HG02852 (cell line): ENCODE data around the gene CMSS1.

Source experiments
- ATAC-seq: cut with Tn5 transposase; IDR thresholded peaks from one replicate; pipeline ENCODE4 v1.9.1; 2021; ENCODE audit warnings: mild to moderate bottlenecking, moderate library complexity; ENCODE audit not compliant: unreplicated experiment

Gene CMSS1

GRCh38 chr3:99872923-99873254 is 55.2 kb downstream of the CMSS1 start:
- ATAC-seq = peak; percentile 66

GRCh38 chr3:99873269-99874102 is 55.8 kb downstream of the CMSS1 start:
- ATAC-seq = no peak

- ATAC-seq = no peak
Observed at GRCh38 chr3:99874237-99875002, 56.8 kb downstream of the CMSS1 start.

GRCh38 chr3:99875581-99875928 is 57.9 kb downstream of the CMSS1 start:
- no peak for ATAC-seq

GRCh38 chr3:99875929-99876841 is 58.5 kb downstream of the CMSS1 start:
- ATAC-seq = peak; percentile 79

- ATAC-seq = no peak
Observed at GRCh38 chr3:99877031-99877579, 59.4 kb downstream of the CMSS1 start.

GRCh38 chr3:99878005-99878404 is 60.3 kb downstream of the CMSS1 start:
- ATAC-seq = no peak

GRCh38 chr3:99879275-99879674 is 61.6 kb downstream of the CMSS1 start:
- ATAC-seq = no peak

GRCh38 chr3:99881121-99881524 is 63.5 kb downstream of the CMSS1 start:
- no peak for ATAC-seq

- ATAC-seq = no peak
Observed at GRCh38 chr3:99882436-99883137, 64.9 kb downstream of the CMSS1 start.

- ATAC-seq = no peak
Observed at GRCh38 chr3:99883138-99883461, 65.4 kb downstream of the CMSS1 start.

- ATAC-seq = no peak
Observed at GRCh38 chr3:99883693-99884092, 66.0 kb downstream of the CMSS1 start.

GRCh38 chr3:99884484-99884883 is 66.8 kb downstream of the CMSS1 start:
- no peak for ATAC-seq

- no peak for ATAC-seq
Observed at GRCh38 chr3:99885085-99885484, 67.4 kb downstream of the CMSS1 start.

- no peak for ATAC-seq
Observed at GRCh38 chr3:99885851-99886250, 68.2 kb downstream of the CMSS1 start.

- no peak for ATAC-seq
Observed at GRCh38 chr3:99891610-99892285, 74.1 kb downstream of the CMSS1 start.

- no peak for ATAC-seq
Observed at GRCh38 chr3:99892332-99892731, 74.7 kb downstream of the CMSS1 start.

- no peak for ATAC-seq
Observed at GRCh38 chr3:99895131-99895696, 77.6 kb downstream of the CMSS1 start.

GRCh38 chr3:99895703-99896441 is 78.2 kb downstream of the CMSS1 start:
- ATAC-seq = no peak
